GM18951 (cell line): Measurements from ENCODE around the gene UAP1L1.

Source experiments
- POLR2A ChIP-seq: IDR thresholded peaks from 4 replicates; pipeline ENCODE4 v1.6.1; 2011; ENCODE audit warnings: mild to moderate bottlenecking; ENCODE audit not compliant: insufficient read length, insufficient read depth; ENCODE audit errors: extremely low read depth
- in situ Hi-C: fragments of 300-500 bp; cut with MboI; formaldehyde crosslinking; loops from one replicate; pipeline ENCODE4 v1.12.0; 2022; ENCODE audit warnings: low sequenced_read_pairs, mixed read lengths, inconsistent platforms; ENCODE audit not compliant: unreplicated experiment

Gene UAP1L1

GRCh38 chr9:137110147-137110910, 33.0 kb downstream of the UAP1L1 start:
- no peak for TF ChIP-seq POLR2A
- in situ Hi-C loops: no loop called here

- no peak for TF ChIP-seq POLR2A
- in situ Hi-C loops: no loop called here
Measured at GRCh38 chr9:137110911-137111787, 33.8 kb downstream of the UAP1L1 start.

GRCh38 chr9:137111788-137112563, 34.7 kb downstream of the UAP1L1 start:
- in situ Hi-C loops: no loop called here

GRCh38 chr9:137112564-137113384, 35.5 kb downstream of the UAP1L1 start:
- in situ Hi-C loops: no loop called here
- no peak for TF ChIP-seq POLR2A

More at GRCh38 chr9:137111788-137112563, 34.7 kb downstream of the UAP1L1 start:
- no peak for TF ChIP-seq POLR2A

- in situ Hi-C loops: no loop called here
- no peak for TF ChIP-seq POLR2A
Measured at GRCh38 chr9:137113385-137114159, 36.3 kb downstream of the UAP1L1 start.

GRCh38 chr9:137114220-137114612, 36.9 kb downstream of the UAP1L1 start:
- in situ Hi-C loops: no loop called here

GRCh38 chr9:137114613-137115393, 37.5 kb downstream of the UAP1L1 start, which contains the start of gene DPP7:
TSS of gene DPP7 (minus strand) at chr9:137114733. CDS start at chr9:137114713, 20 bp downstream.
- in situ Hi-C loops: no loop called here
- peak; percentile 85 for TF ChIP-seq POLR2A

More at GRCh38 chr9:137114220-137114612, 36.9 kb downstream of the UAP1L1 start:
- TF ChIP-seq POLR2A: no peak

GRCh38 chr9:137115394-137116026, 38.2 kb downstream of the UAP1L1 start:
- no peak for TF ChIP-seq POLR2A
- in situ Hi-C loops: no loop called here

- in situ Hi-C loops: no loop called here
- no peak for TF ChIP-seq POLR2A
Measured at GRCh38 chr9:137116027-137116507, 38.8 kb downstream of the UAP1L1 start.

GRCh38 chr9:137116728-137117127, 39.4 kb downstream of the UAP1L1 start:
- in situ Hi-C loops: no loop called here
- no peak for TF ChIP-seq POLR2A
